ELF-1 (cell line): ENCODE measurements around the gene FBN2.
"Not testable (repeated sequence)": the region's sequence is repeated elsewhere in the genome, so short reads cannot be mapped to it uniquely, and the experiment has no call there.

ENCODE experiments used
- DNase-seq: peaks from one replicate; pipeline ENCODE4 v3.0.0-alpha.2; 2016; ENCODE audit warnings: low read depth, low spot score

The FBN2 gene

GRCh38 chr5:128535251-128535650 lies 2.8 kb downstream of the FBN2 start:
- DNase-seq, result no peak

- DNase-seq, result no peak
Measured at GRCh38 chr5:128534726-128535125, 3.3 kb downstream of the FBN2 start.

- DNase-seq, result no peak
Measured at GRCh38 chr5:128532776-128533175, 5.3 kb downstream of the FBN2 start.

- no peak for DNase-seq
Measured at GRCh38 chr5:128532127-128532526, 5.9 kb downstream of the FBN2 start.

- no peak for DNase-seq
Measured at GRCh38 chr5:128528637-128529255, 9.3 kb downstream of the FBN2 start.

GRCh38 chr5:128528126-128528525 lies 9.9 kb downstream of the FBN2 start:
- DNase-seq, result no peak

- DNase-seq, result no peak
Measured at GRCh38 chr5:128527077-128527476, 11.0 kb downstream of the FBN2 start.

- no peak for DNase-seq
Measured at GRCh38 chr5:128522336-128522735, 15.7 kb downstream of the FBN2 start.

GRCh38 chr5:128519827-128520226 lies 18.2 kb downstream of the FBN2 start:
- DNase-seq, result no peak

GRCh38 chr5:128516978-128517377 lies 21.1 kb downstream of the FBN2 start:
- no peak for DNase-seq

- DNase-seq, result no peak
Measured at GRCh38 chr5:128513806-128514205, 24.2 kb downstream of the FBN2 start.

GRCh38 chr5:128512894-128513293 lies 25.2 kb downstream of the FBN2 start:
- no peak for DNase-seq

- no peak for DNase-seq
Measured at GRCh38 chr5:128506643-128507042, 31.4 kb downstream of the FBN2 start.

- DNase-seq, result not testable (repeated sequence)
Measured at GRCh38 chr5:128503727-128504126, 34.3 kb downstream of the FBN2 start.

GRCh38 chr5:128498844-128499455 lies 39.1 kb downstream of the FBN2 start:
- no peak for DNase-seq

- peak; percentile 15 for DNase-seq
Measured at GRCh38 chr5:128494516-128494915, 43.5 kb downstream of the FBN2 start.

GRCh38 chr5:128493657-128494329 lies 44.3 kb downstream of the FBN2 start:
- DNase-seq, result no peak

- no peak for DNase-seq
Measured at GRCh38 chr5:128491291-128491690, 46.8 kb downstream of the FBN2 start.

- DNase-seq, result no peak
Measured at GRCh38 chr5:128490761-128491160, 47.3 kb downstream of the FBN2 start.

- no peak for DNase-seq
Measured at GRCh38 chr5:128487041-128487440, 51.0 kb downstream of the FBN2 start.

- DNase-seq, result no peak
Measured at GRCh38 chr5:128483738-128484137, 54.3 kb downstream of the FBN2 start.

GRCh38 chr5:128480906-128481633 lies 57.0 kb downstream of the FBN2 start:
- no peak for DNase-seq
